CD4-positive, alpha-beta T cell (primary cell): ENCODE results near the gene TMEM79. TPM values are rescaled to one million over a fixed set of nuclear protein-coding genes. Genes with fewer than 3 reads are reported as not detected.

Experiments used
- ATAC-seq: fragments of 200-7000 bp; cut with Tn5 transposase; one replicate; pipeline ENCODE4 v1.10.0; 2022; ENCODE audit warnings: mild to moderate bottlenecking; ENCODE audit not compliant: poor library complexity
- CTCF ChIA-PET: fragments of 350-600 bp; sonication (Branson Sonifier 250); formaldehyde crosslinking; loops from one replicate; lab custom pipeline; 2021; ENCODE audit warnings: antibody characterized with exemption, inconsistent platforms; lab: Charles Lee
- POLR2A ChIA-PET: fragments of 350-600 bp; sonication (Branson Sonifier 250); formaldehyde crosslinking; loops from one replicate; lab custom pipeline; 2021; ENCODE audit warnings: antibody characterized with exemption, inconsistent platforms; lab: Charles Lee
- DNase-seq, 14 experiments: peaks; one replicate each; pipeline ENCODE4 v3.0.0-alpha.2; 2013 to 2020; ENCODE audit warnings: mixed read lengths in 2 of 14
- H3K27ac ChIP-seq, 2 donors: one replicate each; pipeline versions ENCODE4 v1.5.1 to v1.7.0; 2013; ENCODE audit warnings: low read length in 2 of 2, low read depth in 1 of 2, mild to moderate bottlenecking in 1 of 2
- H3K27me3 ChIP-seq, 2 experiments: 1 replicate in 1 of 2; 2 replicates in 1 of 2; pipeline versions ENCODE4 v1.6.1 to v1.7.0; 2013; ENCODE audit warnings: low read length in 2 of 2, control low read depth in 1 of 2, mild to moderate bottlenecking in 1 of 2, moderate library complexity in 1 of 2; ENCODE audit not compliant: insufficient read depth in 2 of 2, control insufficient read depth in 1 of 2
- H3K36me3 ChIP-seq: one replicate; pipeline ENCODE4 v1.6.1; 2013; ENCODE audit warnings: low read length, control low read depth; ENCODE audit not compliant: insufficient read depth
- H3K4me1 ChIP-seq: one replicate; pipeline ENCODE4 v1.6.1; 2013; ENCODE audit warnings: low read length, control low read depth; ENCODE audit not compliant: insufficient read depth
- H3K4me3 ChIP-seq: one replicate; pipeline ENCODE4 v1.5.1; 2013; ENCODE audit warnings: mild to moderate bottlenecking, low read length, moderate library complexity
- H3K9me3 ChIP-seq, 2 experiments: 1 replicate in 1 of 2; 2 replicates in 1 of 2; pipeline versions ENCODE4 v1.6.1 to v1.7.0; 2013; ENCODE audit warnings: low read length in 2 of 2, mild to moderate bottlenecking in 2 of 2, control low read depth in 1 of 2, moderate library complexity in 1 of 2; ENCODE audit not compliant: control insufficient read depth in 1 of 2, insufficient read depth in 1 of 2
- H3K27ac Mint-ChIP-seq: one replicate; pipeline ENCODE4 v1.8.0; 2020; ENCODE audit warnings: mixed read lengths
- H3K27me3 Mint-ChIP-seq: one replicate; pipeline ENCODE4 v1.8.0; 2021; ENCODE audit warnings: mixed read lengths
- H3K36me3 Mint-ChIP-seq: one replicate; pipeline ENCODE4 v1.8.0; 2021; ENCODE audit warnings: low read depth, mixed read lengths
- H3K4me1 Mint-ChIP-seq: one replicate; pipeline ENCODE4 v1.8.0; 2021; ENCODE audit warnings: low read depth, mixed read lengths
- H3K4me3 Mint-ChIP-seq: one replicate; pipeline ENCODE4 v1.8.0; 2020; ENCODE audit warnings: mild to moderate bottlenecking, mixed read lengths
- H3K9me3 Mint-ChIP-seq: one replicate; pipeline ENCODE4 v1.8.0; 2020; ENCODE audit warnings: mixed read lengths
- intact Hi-C, 2 experiments: fragments of 100-400 bp; cut with DNase I in 1 of 2; cut with micrococcal nuclease in 1 of 2; formaldehyde crosslinking; loops; one replicate each; pipeline versions ENCODE4 v1.15.1 to v1.9.0; 2023 to 2025; cut with DNase I, micrococcal nuclease
- polyA plus RNA-seq, 2 donors: library from polyadenylated mRNA; unstranded; fragments of 120-200 nt; gene quantifications; one replicate each; pipeline ENCODE4 v1.2.1, GENCODE V29; 2013
- total RNA-seq, 174 experiments: library from RNA in 2 of 174; stranded (reverse) in 2 of 174; gene quantifications; one replicate each; pipeline ENCODE4 v1.2.3 and lab custom pipeline; 2021 to 2026
- TF ChIP-seq, protein P1 (sequence below): fragments of 200-600 bp; IDR thresholded peaks from one replicate; pipeline ENCODE4 v1.8.0; 2022; ENCODE audit warnings: antibody characterized with exemption, mild to moderate bottlenecking

The TMEM79 gene, protein sequence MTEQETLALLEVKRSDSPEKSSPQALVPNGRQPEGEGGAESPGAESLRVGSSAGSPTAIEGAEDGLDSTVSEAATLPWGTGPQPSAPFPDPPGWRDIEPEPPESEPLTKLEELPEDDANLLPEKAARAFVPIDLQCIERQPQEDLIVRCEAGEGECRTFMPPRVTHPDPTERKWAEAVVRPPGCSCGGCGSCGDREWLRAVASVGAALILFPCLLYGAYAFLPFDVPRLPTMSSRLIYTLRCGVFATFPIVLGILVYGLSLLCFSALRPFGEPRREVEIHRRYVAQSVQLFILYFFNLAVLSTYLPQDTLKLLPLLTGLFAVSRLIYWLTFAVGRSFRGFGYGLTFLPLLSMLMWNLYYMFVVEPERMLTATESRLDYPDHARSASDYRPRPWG
- total RNA-seq = 1 to 10 TPM; 1.0 to 1.7 TPM
- polyA plus RNA-seq (2013, experiment 1 of 2) = 7.1 TPM
- polyA plus RNA-seq (2013, experiment 2 of 2) = 9.4 TPM
- total RNA-seq (lab: John Stamatoyannopoulos, UW) = 1.8 to 19.4 (median 9.3) reads per million in 172 experiments

DNA sequence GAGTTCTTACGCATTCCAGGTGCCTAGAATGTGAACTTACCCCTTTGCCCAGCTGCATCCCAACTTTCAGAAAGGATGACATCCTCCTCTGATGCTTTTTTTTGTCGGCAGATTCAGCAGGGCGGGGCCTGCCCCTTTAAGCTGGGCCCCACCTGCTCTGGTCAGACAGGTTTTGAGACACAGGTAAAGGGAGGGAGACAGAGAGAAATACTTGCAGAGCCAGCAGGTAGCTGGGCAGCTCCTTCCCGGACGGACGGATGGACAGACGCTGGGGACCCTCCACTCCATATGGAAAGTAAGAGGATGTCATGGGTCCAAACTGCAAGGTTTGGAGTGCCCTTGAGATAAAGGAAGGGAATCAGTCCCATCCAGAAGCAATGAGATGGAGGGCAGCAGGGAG is at the start of gene TMEM79:
Gene TMEM79 (plus strand): TSS at position 214 of the 400 bp plus-strand sequence. CDS start 902 bp downstream, outside the sequence.
- intact Hi-C loops = loop anchor here in 1 of 2 experiments (5.0 kb wide), 2 partner anchors 92 to 458 kb away; partner anchors contain the start of genes MRPL24 and SLC25A44
- H3K4me3 ChIP-seq = peak within 1 kb of the TSS; percentile 79
- H3K27me3 Mint-ChIP-seq = no peaks in the 10 kb centered on the region

DNA sequence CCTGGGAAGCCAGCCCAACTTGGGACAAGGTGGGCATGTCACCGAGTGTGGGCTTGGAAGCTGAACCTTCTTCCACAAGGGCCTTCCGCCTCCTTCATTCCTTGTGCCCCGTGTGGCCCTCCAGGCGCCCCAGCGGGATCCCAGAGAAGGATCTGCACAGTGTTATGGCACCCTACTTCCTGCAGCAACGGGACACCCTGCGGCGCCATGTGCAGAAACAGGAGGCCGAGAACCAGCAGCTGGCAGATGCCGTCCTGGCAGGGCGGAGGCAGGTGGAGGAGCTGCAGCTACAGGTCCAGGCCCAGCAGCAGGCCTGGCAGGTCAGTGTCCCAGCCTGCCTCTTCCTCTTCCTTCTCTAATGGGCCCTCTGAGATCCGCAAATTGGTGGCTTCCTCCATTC is 48.0 kb upstream of the TMEM79 start:
- Histone ChIP-seq H3K27me3 (no peaks in the 10 kb centered on the region), H3K27ac (no peak overlapping the region), H3K4me1 (no peaks in the 10 kb centered on the region), H3K36me3 (peaks cover 65% of the 10 kb centered on the region), H3K9me3 (no peaks in the 10 kb centered on the region), H3K4me3 (no peak overlapping the region)
- ChIA-PET POLR2A (no interaction called here), CTCF (interaction anchor here (2.2 kb wide), 1 partner anchor 11 kb away, joined by 6 read pairs; no protein-coding TSS in a partner anchor)
- no peak overlapping the region for H3K27ac Mint-ChIP-seq
- no peaks in the 10 kb centered on the region for H3K4me1 Mint-ChIP-seq
- no peak overlapping the region for H3K4me3 Mint-ChIP-seq
- no peak for ATAC-seq
- intact Hi-C loops = no loop called here
- TF ChIP-seq, protein P1, sequence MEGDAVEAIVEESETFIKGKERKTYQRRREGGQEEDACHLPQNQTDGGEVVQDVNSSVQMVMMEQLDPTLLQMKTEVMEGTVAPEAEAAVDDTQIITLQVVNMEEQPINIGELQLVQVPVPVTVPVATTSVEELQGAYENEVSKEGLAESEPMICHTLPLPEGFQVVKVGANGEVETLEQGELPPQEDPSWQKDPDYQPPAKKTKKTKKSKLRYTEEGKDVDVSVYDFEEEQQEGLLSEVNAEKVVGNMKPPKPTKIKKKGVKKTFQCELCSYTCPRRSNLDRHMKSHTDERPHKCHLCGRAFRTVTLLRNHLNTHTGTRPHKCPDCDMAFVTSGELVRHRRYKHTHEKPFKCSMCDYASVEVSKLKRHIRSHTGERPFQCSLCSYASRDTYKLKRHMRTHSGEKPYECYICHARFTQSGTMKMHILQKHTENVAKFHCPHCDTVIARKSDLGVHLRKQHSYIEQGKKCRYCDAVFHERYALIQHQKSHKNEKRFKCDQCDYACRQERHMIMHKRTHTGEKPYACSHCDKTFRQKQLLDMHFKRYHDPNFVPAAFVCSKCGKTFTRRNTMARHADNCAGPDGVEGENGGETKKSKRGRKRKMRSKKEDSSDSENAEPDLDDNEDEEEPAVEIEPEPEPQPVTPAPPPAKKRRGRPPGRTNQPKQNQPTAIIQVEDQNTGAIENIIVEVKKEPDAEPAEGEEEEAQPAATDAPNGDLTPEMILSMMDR = no peak
- no peak for DNase-seq
- H3K27me3 Mint-ChIP-seq = no peaks in the 10 kb centered on the region
- no peaks in the 10 kb centered on the region for H3K9me3 Mint-ChIP-seq
- peaks cover 77% of the 10 kb centered on the region for H3K36me3 Mint-ChIP-seq

More for the DNA sequence above, at the start of gene TMEM79:
- Histone ChIP-seq H3K4me1 (peaks cover 36% of the 10 kb centered on the region), H3K9me3 (no peaks in the 10 kb centered on the region), H3K27ac (peak within 1 kb of the TSS in 1 of 2 donors; percentile 82), H3K27me3 (no peaks in the 10 kb centered on the region), H3K36me3 (peaks cover 18% of the 10 kb centered on the region)
- Mint-ChIP-seq H3K27ac (peak within 1 kb of the TSS; percentile 86), H3K4me1 (peaks cover 47% of the 10 kb centered on the region), H3K4me3 (peak within 1 kb of the TSS; percentile 97), H3K9me3 (no peaks in the 10 kb centered on the region), H3K36me3 (peaks cover 25% of the 10 kb centered on the region)
- no peak for DNase-seq
- ATAC-seq = no peak
- ChIA-PET POLR2A (interaction anchor here (1.8 to 3.1 kb wide), 4 partner anchors 10 to 53 kb away, joined by 7 to 37 read pairs (median 20); partner anchors contain the start of genes CCT3, GLMP and TSACC), CTCF (no interaction called here)
- TF ChIP-seq, protein P1 = no peak

DNA sequence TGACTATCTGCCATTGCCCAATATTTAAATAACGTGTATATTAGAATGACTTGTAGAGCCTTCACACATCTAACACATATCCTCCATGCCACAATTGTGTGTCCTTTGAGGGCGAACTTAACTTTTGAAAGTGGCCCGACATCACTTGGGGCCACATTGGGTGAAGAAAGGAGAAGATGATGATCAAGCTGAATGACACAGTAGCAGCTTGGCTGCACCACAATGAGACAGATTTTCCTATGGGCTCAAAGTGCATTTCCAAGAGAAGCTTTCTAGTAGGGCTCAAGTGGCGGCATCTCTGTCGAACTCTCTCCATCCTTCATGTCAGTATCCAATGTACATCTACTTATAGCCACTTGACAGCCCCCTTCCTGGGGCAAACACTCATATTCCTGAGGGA is 45.9 kb upstream of the TMEM79 start:
- CTCF ChIA-PET = interaction anchor here (0.7 to 2.2 kb wide), 2 partner anchors 13 kb away, joined by 3 to 6 read pairs; no protein-coding TSS in a partner anchor
- no peak for ATAC-seq
- H3K27ac Mint-ChIP-seq = no peak overlapping the region

More for the DNA sequence above, 45.9 kb upstream of the TMEM79 start:
- no peaks in the 10 kb centered on the region for H3K9me3 ChIP-seq
- TF ChIP-seq, protein P1 = no peak
- Mint-ChIP-seq H3K27me3 (no peaks in the 10 kb centered on the region), H3K9me3 (no peaks in the 10 kb centered on the region), H3K4me3 (no peak overlapping the region), H3K36me3 (peaks cover 65% of the 10 kb centered on the region), H3K4me1 (no peaks in the 10 kb centered on the region)
- H3K27me3 ChIP-seq = no peaks in the 10 kb centered on the region
- peaks cover 59% of the 10 kb centered on the region for H3K36me3 ChIP-seq
- POLR2A ChIA-PET = no interaction called here
- H3K27ac ChIP-seq = no peak overlapping the region
- H3K4me3 ChIP-seq = no peak overlapping the region
- no peak for DNase-seq
- intact Hi-C loops = no loop called here
- H3K4me1 ChIP-seq = no peaks in the 10 kb centered on the region
